Epidermal melanocyte (primary cell): Measurements from ENCODE around the gene ATP11A.
"Not testable (repeated sequence)": the region's sequence is repeated elsewhere in the genome, so short reads cannot be mapped to it uniquely, and the experiment has no call there.

ENCODE experiments used
- DNase-seq: peaks from one replicate; pipeline ENCODE4 v3.0.0; 2011; ENCODE audit warnings: low spot score; ENCODE audit not compliant: insufficient read length

Gene ATP11A

GRCh38 chr13:112709316-112709715 is 19.5 kb downstream of the ATP11A start:
- not testable (repeated sequence) for DNase-seq

- DNase-seq = no peak
These were observed 20.3 kb downstream of the ATP11A start for GRCh38 chr13:112709825-112710783.

- no peak for DNase-seq
These were observed 21.2 kb downstream of the ATP11A start for GRCh38 chr13:112710855-112711527.

- peak; percentile 68 for DNase-seq
These were observed 21.9 kb downstream of the ATP11A start for GRCh38 chr13:112711528-112712265.

GRCh38 chr13:112712451-112713207 is 22.8 kb downstream of the ATP11A start:
- no peak for DNase-seq

GRCh38 chr13:112713517-112714253 is 23.8 kb downstream of the ATP11A start:
- no peak for DNase-seq

- no peak for DNase-seq
These were observed 24.7 kb downstream of the ATP11A start for GRCh38 chr13:112714376-112715174.

- DNase-seq = no peak
These were observed 25.4 kb downstream of the ATP11A start for GRCh38 chr13:112715210-112715609.

GRCh38 chr13:112715715-112716460 is 26.1 kb downstream of the ATP11A start:
- no peak for DNase-seq

- DNase-seq = no peak
These were observed 26.6 kb downstream of the ATP11A start for GRCh38 chr13:112716461-112716820.

- DNase-seq = no peak
These were observed 27.1 kb downstream of the ATP11A start for GRCh38 chr13:112716841-112717520.

- no peak for DNase-seq
These were observed 28.5 kb downstream of the ATP11A start for GRCh38 chr13:112718318-112718717.

- no peak for DNase-seq
These were observed 29.2 kb downstream of the ATP11A start for GRCh38 chr13:112719016-112719415.

- no peak for DNase-seq
These were observed 29.7 kb downstream of the ATP11A start for GRCh38 chr13:112719556-112719955.

GRCh38 chr13:112720251-112720650 is 30.4 kb downstream of the ATP11A start:
- DNase-seq = no peak

- DNase-seq = no peak
These were observed 31.0 kb downstream of the ATP11A start for GRCh38 chr13:112720814-112721197.

GRCh38 chr13:112721198-112722104 is 31.6 kb downstream of the ATP11A start:
- no peak for DNase-seq
